B cell (primary cell): ENCODE data around the gene BID. TPM values are rescaled to one million over a fixed set of nuclear protein-coding genes. Genes with fewer than 3 reads are reported as not detected.

Experiments used
- ATAC-seq: fragments of 200-7000 bp; cut with Tn5 transposase; one replicate; pipeline ENCODE4 v1.10.0; 2021; ENCODE audit warnings: low read depth, mild to moderate bottlenecking, moderate number of reproducible peaks, moderate library complexity
- CTCF ChIA-PET: fragments of 350-600 bp; sonication (Branson Sonifier 250); formaldehyde crosslinking; loops from one replicate; lab custom pipeline; 2021; ENCODE audit warnings: antibody characterized with exemption, inconsistent platforms; lab: Charles Lee
- POLR2A ChIA-PET: fragments of 350-600 bp; sonication (Branson Sonifier 250); formaldehyde crosslinking; loops from one replicate; lab custom pipeline; 2021; ENCODE audit warnings: antibody characterized with exemption; lab: Charles Lee
- DNase-seq: peaks from one replicate; pipeline ENCODE4 v3.0.0; 2013
- H2AFZ ChIP-seq: 2 replicates; pipeline ENCODE4 v1.6.1; 2012; ENCODE audit warnings: mild to moderate bottlenecking, low read depth, low read length; ENCODE audit not compliant: insufficient read depth, poor library complexity, severe bottlenecking
- H3K27ac ChIP-seq, 2 donors: 1 replicate in 1 of 2; 2 replicates in 1 of 2; pipeline ENCODE4 v1.5.1; 2012 to 2013; ENCODE audit warnings: low read length in 2 of 2, mild to moderate bottlenecking in 2 of 2, moderate library complexity in 1 of 2
- H3K27me3 ChIP-seq, 4 experiments: fragments of 200-600 bp in 1 of 4; sonication (generic) in 1 of 4; replicated peaks in 1 of 4; 1 replicate in 2 of 4; 2 replicates in 2 of 4; pipeline versions ENCODE4 v1.6.1 to v1.7.0; 2013 to 2016; ENCODE audit warnings: low read length in 3 of 4, mild to moderate bottlenecking in 2 of 4, mixed read lengths in 1 of 4, moderate library complexity in 1 of 4; ENCODE audit not compliant: insufficient read depth in 4 of 4, control insufficient read depth in 3 of 4; ENCODE audit errors: control extremely low read depth in 1 of 4
- H3K36me3 ChIP-seq, 2 experiments: replicated peaks in 1 of 2; 1 replicate in 1 of 2; 2 replicates in 1 of 2; pipeline versions ENCODE4 v1.6.1 to v1.7.1; 2013; ENCODE audit warnings: low read length in 1 of 2; ENCODE audit not compliant: insufficient read depth in 2 of 2, control insufficient read depth in 1 of 2; ENCODE audit errors: control extremely low read depth in 1 of 2, extremely low read depth in 1 of 2
- H3K4me1 ChIP-seq, 2 donors: fragments of 200-600 bp in 1 of 2; sonication (generic) in 1 of 2; 1 replicate in 1 of 2; 2 replicates in 1 of 2; pipeline versions ENCODE4 v1.5.1 to v1.6.1; 2013 to 2017; ENCODE audit warnings: low read length in 2 of 2; ENCODE audit not compliant: control insufficient read depth in 2 of 2, insufficient read depth in 2 of 2
- H3K4me2 ChIP-seq: replicated peaks from 2 replicates; pipeline ENCODE3; 2012; ENCODE audit warnings: mild to moderate bottlenecking, low read depth, low read length; ENCODE audit not compliant: poor library complexity, severe bottlenecking
- H3K4me3 ChIP-seq, 5 experiments: fragments of 200-600 bp in 1 of 5; sonication (generic) in 1 of 5; 1 replicate in 3 of 5; 2 replicates in 2 of 5; pipeline versions ENCODE4 v1.5.1 to v1.7.0; 2011 to 2016; ENCODE audit warnings: low read length in 4 of 5, mild to moderate bottlenecking in 4 of 5, low read depth in 2 of 5, control low read depth in 1 of 5, moderate library complexity in 1 of 5; ENCODE audit not compliant: insufficient read depth in 1 of 5; ENCODE audit errors: control extremely low read depth in 1 of 5, extremely low read depth in 1 of 5
- H3K79me2 ChIP-seq: fragments of 200-600 bp; sonication (generic); one replicate; pipeline ENCODE4 v1.6.0; 2016; ENCODE audit warnings: low read length; ENCODE audit not compliant: control insufficient read depth, insufficient read depth
- H3K9ac ChIP-seq: fragments of 200-600 bp; sonication (generic); 2 replicates; pipeline ENCODE4 v1.6.1; 2017; ENCODE audit warnings: mild to moderate bottlenecking, low read length, moderate library complexity
- H3K9me3 ChIP-seq, 3 donors: one replicate each; pipeline versions ENCODE4 v1.6.1 to v1.7.1; 2013; ENCODE audit warnings: low read length in 2 of 3; ENCODE audit not compliant: control insufficient read depth in 2 of 3, insufficient read depth in 1 of 3; ENCODE audit errors: control extremely low read depth in 1 of 3
- H4K20me1 ChIP-seq: 2 replicates; pipeline ENCODE4 v1.6.0; 2012; ENCODE audit warnings: mild to moderate bottlenecking, low read length; ENCODE audit not compliant: insufficient read depth, control insufficient read depth, poor library complexity, severe bottlenecking
- H3K27ac Mint-ChIP-seq: one replicate; pipeline ENCODE4 v1.8.0; 2021; ENCODE audit warnings: mixed read lengths
- H3K27me3 Mint-ChIP-seq: one replicate; pipeline ENCODE4 v1.8.0; 2021; ENCODE audit warnings: mixed read lengths
- H3K4me1 Mint-ChIP-seq: one replicate; pipeline ENCODE4 v1.8.0; 2021; ENCODE audit warnings: mixed read lengths
- H3K4me3 Mint-ChIP-seq: one replicate; pipeline ENCODE4 v1.8.0; 2021; ENCODE audit warnings: mixed read lengths
- H3K9me3 Mint-ChIP-seq: one replicate; pipeline ENCODE4 v1.8.0; 2022; ENCODE audit warnings: mixed read lengths; ENCODE audit not compliant: insufficient read depth
- CTCF ChIP-seq: fragments of 200-600 bp; IDR thresholded peaks from one replicate; pipeline ENCODE4 v1.8.0; 2022; ENCODE audit warnings: antibody characterized with exemption, mild to moderate bottlenecking
- EZH2 ChIP-seq: IDR thresholded peaks from 2 replicates; pipeline ENCODE4 v1.6.1; 2012; ENCODE audit warnings: borderline replicate concordance, low read depth, mild to moderate bottlenecking, moderate library complexity, low read length; ENCODE audit not compliant: insufficient read depth, poor library complexity, severe bottlenecking
- WGBS: methylation state at CpG from one replicate; pipeline ENCODE4 v1.1.5; 2013; ENCODE audit warnings: missing lambda C conversion rate; ENCODE audit not compliant: insufficient coverage; 5-methylcytosine and 5-hydroxymethylcytosine counted together
- intact Hi-C: fragments of 100-400 bp; cut with micrococcal nuclease; formaldehyde crosslinking; loops from one replicate; pipeline ENCODE4 v1.10.0; 2022
- polyA minus RNA-seq: library from RNA; depleted of rRNA, polyadenylated mRNA; stranded (reverse); fragments of >200 nt; gene quantifications from 2 replicates; pipeline ENCODE4 v1.2.3, GENCODE V29; 2012
- polyA plus RNA-seq: library from polyadenylated mRNA; depleted of rRNA; stranded (reverse); fragments of >200 nt; gene quantifications from 2 replicates; pipeline ENCODE4 v1.2.3, GENCODE V29; 2012
- total RNA-seq, 2 donors: library from RNA; stranded (reverse); fragments of 120-200 nt in 1 of 2; gene quantifications; 1 replicate in 1 of 2; 2 replicates in 1 of 2; pipeline versions ENCODE4 v1.2.3 to v1.2.4, GENCODE V29; 2013 to 2022

BID gene
- total RNA-seq: 23.3 and 24.0 TPM in 2 replicates
- total RNA-seq (2013): 12.2 TPM
- polyA plus RNA-seq: 9.2 and 17.5 TPM in 2 replicates
- polyA minus RNA-seq: 18.3 and 21.5 TPM in 2 replicates

GRCh38 chr22:17774206-17774925 lies at the start of gene BID:
Gene BID (minus strand): TSS chr22:17774469. CDS start chr22:17750116, 24,353 bp downstream.
- H3K4me3 ChIP-seq: peak within 1 kb of the TSS; percentile 23 to 78 (median 62)
- H3K9ac ChIP-seq: peak within 1 kb of the TSS; percentile 74
- Mint-ChIP-seq H3K9me3 (no peaks in the 10 kb centered on the region), H3K27me3 (no peaks in the 10 kb centered on the region), H3K4me3 (peak within 1 kb of the TSS; percentile 87), H3K27ac (peak within 1 kb of the TSS; percentile 93), H3K4me1 (peaks cover 78% of the 10 kb centered on the region)
- ChIA-PET POLR2A (interaction anchor here (1.4 to 3.9 kb wide), 2 partner anchors 12 to 17 kb away, joined by 4 to 14 read pairs; no protein-coding TSS in a partner anchor), CTCF (interaction anchor here (1.1 to 6.6 kb wide), 4 partner anchors 11 to 30 kb away, joined by 3 to 73 read pairs (median 8); no protein-coding TSS in a partner anchor)
- no peaks in the 10 kb centered on the region for H3K27me3 ChIP-seq
- H2AFZ ChIP-seq: peak within 1 kb of the TSS; percentile 73
- peaks cover 51% of the 10 kb centered on the region for H3K79me2 ChIP-seq
- no peaks in the 10 kb centered on the region for H3K9me3 ChIP-seq
- DNase-seq (peak; percentile 87), ATAC-seq (peak; percentile 63)
- peaks cover 17% of the 10 kb centered on the region for H4K20me1 ChIP-seq
- peaks cover 68 to 88% of the 10 kb centered on the region in 2 donors for H3K4me1 ChIP-seq
- peak within 1 kb of the TSS; percentile 82 to 97 for H3K27ac ChIP-seq
- peak within 1 kb of the TSS; percentile 99 for H3K4me2 ChIP-seq
- intact Hi-C loops: loop anchor here (5.0 kb wide), 1 partner anchor 228 kb away; no protein-coding TSS in a partner anchor
- peaks cover 0 to under 1% of the 10 kb centered on the region in 2 experiments for H3K36me3 ChIP-seq
- under 1% methylated on average over 49 of the region's 64 CpGs for WGBS
- TF ChIP-seq CTCF: no peak
- no peak for TF ChIP-seq EZH2

- ChIA-PET POLR2A (no interaction called here), CTCF (interaction anchor here (1.0 kb wide), 1 partner anchor 252 kb away, joined by 3 read pairs; no protein-coding TSS in a partner anchor)
- TF ChIP-seq CTCF (no peak), EZH2 (no peak)
- H3K79me2 ChIP-seq: peaks cover 42% of the 10 kb centered on the region
- WGBS: 87% methylated on average over 5 of the region's 15 CpGs
- H3K27ac ChIP-seq: no peak overlapping the region
- peaks cover 39% of the 10 kb centered on the region for H4K20me1 ChIP-seq
- intact Hi-C loops: no loop called here
- Mint-ChIP-seq H3K27ac (no peak overlapping the region), H3K4me1 (no peaks in the 10 kb centered on the region), H3K4me3 (no peak overlapping the region), H3K9me3 (no peaks in the 10 kb centered on the region), H3K27me3 (no peaks in the 10 kb centered on the region)
- H2AFZ ChIP-seq: no peak overlapping the region
- ATAC-seq (no peak), DNase-seq (no peak)
- no peak overlapping the region for H3K9ac ChIP-seq
- no peak overlapping the region for H3K4me2 ChIP-seq
- H3K9me3 ChIP-seq: no peaks in the 10 kb centered on the region
- peaks cover 3 to 85% of the 10 kb centered on the region in 2 experiments for H3K36me3 ChIP-seq
- no peak overlapping the region for H3K4me3 ChIP-seq
- no peaks in the 10 kb centered on the region for H3K27me3 ChIP-seq
- H3K4me1 ChIP-seq: no peaks in the 10 kb centered on the region
These were observed 49.7 kb upstream of the BID start for GRCh38 chr22:17823964-17824363.
